GM21737 (cell line): ENCODE measurements around the gene PRUNE2.

Experiments used
- ATAC-seq: cut with Tn5 transposase; IDR thresholded peaks from one replicate; pipeline ENCODE4 v1.9.1; 2021; ENCODE audit warnings: mild to moderate bottlenecking, moderate library complexity; ENCODE audit not compliant: unreplicated experiment

The PRUNE2 gene

DNA sequence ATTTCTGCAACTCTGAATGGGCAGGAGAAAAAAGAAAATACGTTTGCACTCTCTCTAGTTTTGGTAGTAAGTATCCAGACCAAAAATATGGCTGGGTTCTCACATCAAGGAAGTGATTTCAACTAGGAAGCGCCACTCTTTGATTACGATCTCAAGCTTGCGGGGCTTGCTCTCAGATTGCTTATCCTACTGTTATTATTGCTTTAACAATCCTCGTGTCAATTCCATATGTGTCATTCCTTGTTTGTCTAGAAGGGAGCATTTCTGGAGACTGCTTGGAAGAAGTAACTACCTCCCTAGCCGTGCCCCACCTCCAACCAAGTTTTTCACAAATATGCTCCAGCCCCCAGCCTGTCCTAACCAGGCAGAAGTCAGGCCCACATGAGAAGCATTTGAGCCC lies 3.5 kb downstream of the PRUNE2 start:
- no peak for ATAC-seq

DNA sequence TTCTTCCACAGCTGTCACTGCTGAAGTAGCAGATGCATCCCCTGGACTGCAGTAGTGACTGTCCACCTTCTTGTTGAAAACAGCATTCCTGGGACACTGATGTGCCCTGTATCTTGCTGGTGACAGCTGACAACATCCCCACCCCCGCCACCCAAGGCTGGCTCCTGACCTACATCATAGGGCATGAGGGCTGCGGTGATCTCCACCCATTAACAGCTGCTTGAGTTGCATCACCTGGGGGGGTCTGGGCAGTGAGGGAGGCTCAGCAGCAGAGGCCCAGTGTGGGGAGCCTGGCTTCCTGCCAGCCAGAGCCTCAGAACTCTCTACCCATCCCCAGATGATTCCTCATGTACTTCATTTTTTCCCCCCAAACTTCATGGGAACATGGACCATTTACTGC lies 4.1 kb downstream of the PRUNE2 start:
- no peak for ATAC-seq

DNA sequence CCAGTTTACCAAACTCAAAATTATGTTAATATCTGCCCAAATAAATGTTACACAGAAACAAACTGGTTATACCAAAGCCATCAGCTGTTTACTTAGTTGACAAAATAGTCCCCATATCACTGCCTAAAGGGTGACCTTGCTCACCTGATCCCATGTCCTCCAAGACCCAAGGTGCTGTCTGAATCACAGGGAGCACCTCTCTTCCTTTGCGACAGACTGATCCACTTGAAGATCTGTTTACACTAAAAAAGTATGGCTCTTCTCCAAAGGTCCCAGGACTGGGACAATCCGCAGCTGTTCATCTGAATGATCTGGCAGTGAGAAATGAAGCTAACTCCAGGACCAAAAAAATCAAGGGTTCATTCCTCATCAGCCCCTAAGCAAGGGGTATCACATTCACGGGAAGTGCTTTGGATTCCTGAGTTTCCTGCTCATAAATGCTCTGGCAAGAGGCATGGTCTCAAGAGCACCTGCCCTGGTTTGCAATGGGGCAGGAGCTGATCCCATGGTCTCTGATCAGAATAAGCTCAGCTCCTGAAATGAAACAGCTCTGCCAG lies 5.0 kb downstream of the PRUNE2 start:
- no peak for ATAC-seq

DNA sequence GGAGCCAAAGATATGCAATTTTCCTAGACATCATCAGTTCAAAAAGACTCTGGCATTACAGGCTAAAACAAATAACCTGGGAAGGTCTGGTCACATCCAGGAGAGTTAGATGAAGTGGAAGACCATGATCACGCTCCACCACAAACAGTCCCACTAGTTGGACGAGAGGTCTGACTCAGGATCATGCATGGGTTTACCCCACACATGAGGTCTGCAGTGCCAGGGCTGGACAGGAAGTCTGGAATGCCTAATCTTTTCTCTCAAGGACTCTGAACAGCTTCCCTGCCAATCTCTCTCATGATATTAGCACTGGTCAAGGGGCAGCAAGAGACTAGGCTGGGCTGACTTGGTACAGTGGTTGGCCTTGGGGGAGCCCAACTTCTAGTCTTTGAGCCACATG lies 7.1 kb downstream of the PRUNE2 start:
- ATAC-seq: no peak

DNA sequence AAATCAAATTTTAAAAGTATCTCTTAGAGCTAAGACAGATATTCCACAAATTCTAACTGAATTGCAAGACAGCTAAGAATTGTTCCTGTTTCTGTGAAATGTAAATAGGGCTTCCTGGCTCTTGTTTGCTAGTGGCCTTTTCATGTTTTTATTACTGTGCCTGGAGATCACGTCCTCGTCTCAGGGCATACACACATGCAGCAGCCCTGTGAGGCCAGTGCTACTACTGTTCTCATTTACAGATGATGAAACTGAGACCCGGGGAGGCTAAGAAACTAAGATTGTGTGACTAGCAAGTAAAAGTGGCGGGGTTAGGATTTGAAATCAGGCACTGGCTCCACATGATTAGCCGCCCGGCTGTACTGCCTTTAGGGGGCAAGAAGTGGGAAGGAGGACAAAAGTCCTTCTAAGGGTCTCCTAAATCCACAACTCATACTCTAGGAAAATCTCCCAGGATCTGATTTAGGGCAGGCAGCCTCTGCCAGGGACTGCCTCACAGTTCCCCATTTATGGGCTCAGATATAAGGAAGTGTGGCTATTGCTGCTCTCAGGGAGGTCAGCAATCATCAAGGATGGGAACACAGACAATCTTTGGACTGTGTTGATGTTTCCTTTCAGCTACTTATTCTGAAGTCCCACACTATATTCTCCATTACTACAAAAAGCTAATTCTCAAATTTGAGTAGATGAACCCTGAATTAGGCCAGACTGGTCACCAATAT lies 7.9 kb downstream of the PRUNE2 start:
- no peak for ATAC-seq

DNA sequence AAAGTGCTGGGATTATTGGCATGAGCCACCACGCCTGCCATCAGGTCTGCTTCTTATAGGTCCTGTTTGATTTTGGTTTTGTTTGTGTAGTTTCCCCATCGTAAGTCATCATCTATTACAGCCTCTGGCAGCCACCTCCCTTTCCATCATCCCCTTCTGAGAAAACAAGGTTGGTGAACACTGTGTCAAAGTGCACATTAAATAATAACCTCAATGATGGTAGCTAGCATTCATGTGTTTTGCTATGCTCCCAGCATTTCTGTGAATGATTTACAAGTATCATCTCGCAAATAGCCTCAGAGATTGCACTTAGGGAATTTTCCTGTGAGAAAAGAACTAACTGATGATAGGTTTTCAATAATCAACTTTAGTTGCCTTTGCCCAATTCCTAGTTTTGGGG lies 9.9 kb downstream of the PRUNE2 start:
- no peak for ATAC-seq

DNA sequence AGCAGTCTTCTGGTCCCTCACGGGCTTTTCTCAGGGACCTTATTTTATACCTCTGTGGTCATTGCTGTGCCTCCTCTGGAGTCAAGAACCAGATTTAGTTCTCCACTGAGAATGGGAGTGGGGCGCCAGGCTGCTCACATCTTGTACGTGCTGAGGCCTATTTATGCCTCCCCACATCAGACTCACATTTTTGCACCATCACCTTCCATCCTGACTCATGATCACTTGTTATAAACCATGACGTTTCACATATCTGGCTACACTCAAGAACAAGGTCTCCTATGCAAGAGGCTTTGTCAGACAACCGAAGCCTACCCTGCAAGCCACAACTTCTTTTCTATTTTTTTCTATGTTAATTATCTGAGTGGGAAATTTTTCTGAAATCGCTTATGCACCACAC lies 10.7 kb downstream of the PRUNE2 start:
- ATAC-seq: no peak

DNA sequence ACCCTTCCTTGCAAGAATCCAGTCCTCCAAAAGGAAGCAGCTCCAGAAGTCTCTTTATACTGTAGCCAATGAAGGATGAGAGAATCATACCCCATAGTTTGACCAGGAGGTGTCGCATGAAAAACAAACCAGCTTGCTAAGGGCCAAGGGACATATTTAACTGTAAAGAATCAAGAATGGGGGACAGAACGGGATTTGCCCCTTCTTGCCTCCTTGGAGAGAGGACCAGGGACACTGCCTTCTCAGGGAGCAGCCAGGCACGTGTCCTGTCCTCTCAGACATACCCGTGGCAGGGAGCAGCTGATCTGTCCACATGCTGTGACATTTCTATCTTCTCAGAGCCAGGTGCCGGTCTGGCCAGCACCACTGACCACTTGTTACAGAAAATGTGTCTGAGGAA lies 11.7 kb downstream of the PRUNE2 start:
- no peak for ATAC-seq

DNA sequence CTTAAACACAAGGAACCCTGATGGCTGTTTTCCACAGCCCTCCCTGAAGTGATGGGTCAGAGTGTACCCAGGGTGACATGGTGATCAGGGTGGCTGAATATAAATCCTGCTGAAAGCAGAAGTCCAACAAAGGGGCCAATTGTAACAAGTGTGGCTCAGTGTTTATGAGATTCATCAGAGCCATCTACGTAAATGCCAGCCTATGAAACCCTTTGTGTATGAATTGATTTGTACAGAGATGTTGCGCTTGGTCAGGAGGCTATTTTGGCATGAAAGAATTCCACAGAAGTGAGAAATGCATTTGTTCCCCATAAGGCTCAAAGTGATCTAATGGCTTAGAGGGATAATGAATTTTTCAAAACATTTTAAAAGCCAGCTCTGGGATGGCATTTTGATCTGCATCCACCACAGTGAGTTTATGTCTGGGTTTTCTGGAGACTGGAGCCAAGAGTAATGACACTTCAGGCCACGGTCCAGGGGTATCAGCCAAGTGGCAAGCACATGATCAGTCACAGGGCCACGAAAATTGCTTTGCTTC lies 12.4 kb downstream of the PRUNE2 start:
- ATAC-seq: no peak

DNA sequence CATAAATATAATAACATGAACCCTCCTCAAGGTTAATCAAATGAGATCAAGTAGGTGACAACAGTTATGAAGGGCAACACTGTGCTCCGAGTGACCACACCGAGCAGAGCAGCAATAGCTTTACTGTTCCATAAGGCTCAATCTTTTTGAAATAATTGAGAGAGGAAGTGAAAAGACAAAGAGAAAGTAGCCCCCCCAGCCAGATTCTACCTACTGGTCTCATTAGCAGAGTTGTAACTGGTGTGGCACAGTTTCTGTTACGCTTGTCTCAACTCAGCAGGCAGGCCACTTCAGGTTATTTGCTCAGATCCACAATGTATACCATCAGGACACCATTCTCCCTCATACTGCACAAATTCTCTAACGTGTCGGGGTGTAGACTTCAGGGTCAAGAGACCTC lies 14.0 kb downstream of the PRUNE2 start:
- no peak for ATAC-seq

DNA sequence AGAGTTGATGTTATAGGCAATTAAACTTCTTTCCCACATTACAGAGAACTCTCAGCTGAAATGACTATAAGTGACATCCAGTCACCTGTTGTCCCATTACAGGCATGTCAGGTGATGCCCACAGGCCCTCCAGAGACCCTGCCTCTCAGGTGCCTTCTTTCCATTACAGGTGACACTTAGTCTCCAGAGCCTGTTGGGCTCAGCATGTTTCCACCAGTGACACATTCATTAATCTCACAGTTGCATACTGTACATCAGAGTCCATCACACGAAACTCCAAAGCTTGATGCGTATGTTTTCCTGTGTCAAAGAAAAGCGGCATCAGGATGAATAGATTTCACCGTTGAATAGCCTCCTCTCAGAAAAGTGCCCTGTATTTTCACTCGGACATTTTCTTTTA lies 14.6 kb downstream of the PRUNE2 start:
- no peak for ATAC-seq

DNA sequence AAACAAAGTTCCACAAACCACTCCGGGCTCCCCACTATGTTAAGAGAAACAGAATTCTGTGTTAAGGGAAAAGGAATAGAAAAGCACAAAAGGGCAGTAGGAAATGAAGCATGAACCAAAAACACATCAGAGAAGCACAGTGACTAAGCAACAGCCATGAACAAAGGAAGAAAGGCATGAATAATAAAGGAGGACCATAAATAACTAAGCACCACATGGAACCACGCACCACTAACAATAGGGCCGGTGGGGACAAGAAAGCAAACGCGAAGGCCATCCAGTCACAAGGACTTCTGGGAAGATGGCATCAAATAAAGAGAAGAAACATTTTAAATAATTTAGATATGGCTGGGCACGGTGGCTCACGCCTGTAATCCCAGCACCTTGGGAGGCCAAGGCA lies 18.0 kb downstream of the PRUNE2 start:
- ATAC-seq: no peak

DNA sequence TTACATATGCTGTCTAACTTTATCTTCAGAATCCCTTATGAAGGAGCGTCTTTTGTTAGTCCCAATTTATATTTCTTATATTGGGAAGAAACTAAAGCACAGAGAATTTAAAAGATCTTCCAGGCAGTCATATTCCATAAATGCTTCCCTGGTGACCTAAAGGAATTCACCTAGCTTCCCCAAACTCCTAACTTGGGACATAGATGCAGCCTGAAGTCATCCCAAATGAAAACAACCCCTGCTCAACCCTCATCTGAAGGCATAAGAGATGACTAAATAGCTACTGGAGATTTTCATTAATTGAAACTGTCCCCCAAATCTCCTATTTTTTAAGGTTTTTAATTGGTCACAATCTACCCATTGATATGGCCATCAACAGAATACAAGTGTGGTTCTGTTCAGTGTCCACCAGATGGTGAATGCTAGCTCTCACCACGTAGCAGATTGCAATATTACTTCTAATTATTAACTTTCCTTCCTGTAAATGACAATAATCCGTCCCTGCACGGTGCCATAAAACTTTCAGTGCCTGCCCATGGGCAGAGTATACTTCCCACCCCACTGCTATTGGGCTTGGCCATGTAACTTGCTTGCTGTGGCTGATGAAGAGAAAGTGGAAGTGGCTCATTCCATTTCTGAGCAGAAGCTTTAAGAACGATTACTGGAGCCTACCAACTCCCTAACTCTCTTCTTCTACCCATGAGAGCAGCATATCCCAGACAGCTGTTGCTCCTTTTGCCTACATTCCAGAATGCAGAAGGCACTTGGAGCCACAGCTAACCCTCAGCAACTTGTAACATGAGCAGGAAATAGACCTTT lies 18.7 kb downstream of the PRUNE2 start:
- no peak for ATAC-seq

DNA sequence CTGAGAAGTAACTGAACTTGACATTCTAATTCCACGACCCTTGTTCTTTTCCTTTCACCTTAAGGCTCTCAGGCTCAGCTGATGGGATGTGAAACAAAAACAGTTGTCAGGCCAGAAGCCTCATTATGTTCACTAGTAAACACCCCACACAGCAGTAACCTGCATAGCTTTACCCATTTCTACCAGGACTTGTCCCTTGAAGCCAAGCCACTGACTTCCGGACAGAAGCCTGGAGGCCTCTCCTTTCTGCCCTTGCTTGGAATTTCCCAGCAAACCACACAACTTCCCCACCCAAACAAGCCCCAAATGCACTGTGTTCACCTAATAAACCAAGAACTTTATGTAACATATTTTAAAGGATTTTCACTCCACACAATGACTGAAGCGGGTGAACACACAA lies 19.6 kb downstream of the PRUNE2 start:
- no peak for ATAC-seq

DNA sequence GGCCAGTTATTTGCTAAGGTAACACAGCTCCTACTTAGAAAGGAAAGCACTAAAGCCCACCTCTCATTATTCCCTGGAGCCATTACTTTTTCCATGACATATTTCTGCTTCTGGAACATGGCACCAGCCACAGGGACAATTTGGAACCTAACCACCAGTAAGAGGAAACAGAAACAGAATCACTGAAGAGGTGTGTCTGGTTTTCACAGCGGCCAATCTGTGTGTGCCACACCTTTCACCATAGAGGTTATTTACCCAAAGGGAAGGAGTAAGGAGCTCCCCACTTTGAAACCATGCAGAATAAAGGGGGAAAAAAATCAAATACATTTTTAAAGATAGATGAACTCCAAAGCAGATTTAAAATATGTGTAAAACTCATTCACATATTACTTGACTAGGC lies 21.1 kb downstream of the PRUNE2 start:
- no peak for ATAC-seq

DNA sequence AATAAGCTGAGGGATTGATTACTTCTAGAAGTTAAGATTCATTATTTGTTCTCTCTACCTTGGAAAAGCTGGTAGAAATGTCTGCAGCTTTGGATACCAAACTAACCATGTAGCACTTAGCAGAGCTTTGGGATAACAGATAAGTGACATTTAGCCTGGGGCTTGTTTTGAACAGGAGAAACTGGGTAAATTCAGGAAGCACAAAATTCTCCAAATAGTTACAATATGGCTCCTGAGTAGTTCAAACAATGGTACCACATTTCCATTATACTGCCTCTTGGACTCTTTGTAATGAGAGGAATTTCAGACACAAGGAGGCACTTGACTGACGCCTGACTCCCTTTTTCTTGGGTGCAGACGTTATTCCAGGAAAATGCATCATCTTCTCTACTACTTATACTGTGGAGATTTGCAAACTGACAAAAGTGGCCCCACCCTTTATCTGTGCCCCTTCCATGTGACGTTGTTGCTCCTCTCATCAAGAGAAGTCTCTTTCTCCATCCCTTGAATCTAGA lies 22.5 kb downstream of the PRUNE2 start:
- ATAC-seq: no peak

DNA sequence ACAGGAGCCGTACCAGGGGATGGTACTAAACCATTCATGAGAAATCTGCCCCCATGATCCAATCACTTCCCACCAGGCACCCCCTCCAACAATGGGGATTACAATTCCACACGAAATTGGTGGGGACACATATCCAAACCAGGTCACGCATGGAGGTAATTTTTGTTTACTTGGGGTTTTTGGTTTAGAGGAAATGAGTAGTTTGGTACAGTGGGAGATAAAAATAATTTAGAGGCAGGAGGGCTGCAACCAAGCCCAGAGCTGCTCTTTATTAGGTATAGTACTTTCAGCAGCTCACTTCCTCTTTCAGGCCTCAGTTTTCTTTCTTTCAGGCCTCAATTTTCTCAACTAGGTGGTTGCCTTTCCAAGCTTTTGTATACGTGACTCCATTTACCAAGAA lies 23.2 kb downstream of the PRUNE2 start:
- ATAC-seq: peak; percentile 79

DNA sequence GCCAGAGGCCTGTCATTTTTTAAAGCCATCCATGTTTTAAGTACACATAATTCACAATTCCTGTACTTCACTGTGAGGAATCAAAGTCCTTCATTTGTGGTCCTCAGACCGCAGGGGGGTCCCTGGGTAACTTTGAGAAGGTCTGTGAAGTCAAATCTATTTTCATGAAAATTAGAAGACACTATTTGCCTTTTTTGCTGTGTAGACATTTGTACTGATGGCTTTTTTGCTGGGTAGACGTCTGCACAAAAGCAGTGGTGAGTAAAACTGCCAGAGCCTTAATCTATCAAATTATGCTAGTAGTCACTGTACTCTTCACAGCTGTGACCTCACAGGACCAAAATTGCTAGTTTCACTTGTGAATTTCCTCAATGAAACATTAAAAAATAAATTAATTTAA lies 25.7 kb downstream of the PRUNE2 start:
- no peak for ATAC-seq

DNA sequence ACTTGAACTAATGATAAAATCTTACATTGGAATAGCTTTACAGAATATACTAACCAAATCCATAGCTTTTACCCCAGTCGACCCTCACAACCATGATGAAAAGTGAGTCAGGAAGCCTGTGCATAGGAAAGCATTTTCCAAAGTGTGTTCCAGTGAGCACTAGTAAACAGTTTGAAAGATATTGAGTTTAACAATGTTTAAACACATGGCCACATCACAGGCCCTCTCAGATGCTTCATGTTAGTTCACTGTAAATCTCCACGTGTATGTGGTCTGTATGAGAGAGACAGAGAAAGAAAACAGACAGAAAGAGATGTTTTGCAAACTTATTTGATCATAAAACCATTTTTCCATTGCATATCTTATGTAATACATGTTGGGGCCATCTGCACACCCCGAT lies 27.0 kb downstream of the PRUNE2 start:
- ATAC-seq: no peak

DNA sequence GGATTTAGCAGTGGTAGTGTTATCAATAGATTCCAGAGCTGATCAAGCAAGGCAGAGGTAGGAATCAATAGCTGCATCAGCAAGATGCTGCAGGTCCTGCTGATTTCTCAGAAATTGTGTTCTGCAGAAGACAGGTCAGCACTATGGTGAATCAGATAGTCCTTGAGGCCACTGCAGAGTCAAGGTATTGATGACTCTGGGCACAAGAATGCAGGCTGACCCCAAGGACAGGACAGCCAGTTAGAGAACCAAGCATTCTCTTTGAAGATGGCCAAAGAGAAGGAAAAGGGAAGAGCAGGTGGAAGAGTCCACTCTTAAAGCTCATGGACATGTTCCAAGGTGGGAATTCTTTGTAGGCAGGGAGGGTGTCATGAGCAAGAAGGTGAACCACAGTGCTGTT lies 28.0 kb downstream of the PRUNE2 start:
- ATAC-seq: no peak

DNA sequence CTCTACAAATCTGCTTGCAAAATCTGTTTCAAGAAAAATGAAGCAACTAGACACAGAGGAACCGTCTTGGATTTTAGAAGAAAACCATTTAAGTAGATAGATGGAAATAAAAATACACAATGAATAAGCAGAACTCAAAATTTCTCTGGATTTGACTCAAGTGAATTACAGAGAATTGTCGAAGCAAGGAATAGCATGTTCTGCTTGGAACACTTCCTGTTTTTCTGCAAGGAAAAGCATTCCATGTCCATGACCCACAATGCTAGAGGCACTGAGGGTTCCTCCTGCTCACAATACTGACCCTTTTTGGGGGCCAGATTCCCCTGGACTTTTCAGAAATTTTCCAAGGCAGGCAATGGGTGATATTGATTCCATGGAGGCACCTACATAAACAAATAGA lies 29.8 kb downstream of the PRUNE2 start:
- no peak for ATAC-seq

DNA sequence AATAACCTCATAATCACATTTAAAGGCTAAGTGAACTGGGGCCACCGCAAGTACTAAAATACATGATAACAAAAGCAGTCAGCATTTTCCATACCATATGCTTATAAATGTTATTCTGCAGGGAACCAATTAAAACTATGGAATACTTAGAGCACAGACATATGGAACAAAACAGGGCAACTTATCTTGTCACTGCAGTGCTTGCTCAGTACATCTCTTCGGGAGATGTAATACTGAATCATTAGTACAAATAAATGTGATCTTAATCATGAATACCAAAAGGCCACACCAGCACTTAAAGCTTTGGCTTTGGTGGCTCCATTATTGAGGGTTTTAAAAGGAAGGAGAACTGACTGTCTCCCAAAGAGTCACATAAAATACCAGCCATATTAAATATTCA lies 32.1 kb downstream of the PRUNE2 start:
- no peak for ATAC-seq
